HG03039 (cell line): Measurements from ENCODE around the gene MYRF.

Experiments used
- ATAC-seq: cut with Tn5 transposase; IDR thresholded peaks from one replicate; pipeline ENCODE4 v1.9.1; 2021; ENCODE audit warnings: mild to moderate bottlenecking, moderate library complexity; ENCODE audit not compliant: unreplicated experiment

Gene MYRF

GRCh38 chr11:61752117-61752924 is at the start of gene MYRF:
TSS of gene MYRF (plus strand) at chr11:61752636. CDS start at chr11:61752745, 109 bp downstream.
- ATAC-seq = no peak

- no peak for ATAC-seq
These were observed 49.6 kb upstream of the MYRF start for GRCh38 chr11:61702701-61703312.

- no peak for ATAC-seq
These were observed 47.6 kb upstream of the MYRF start for GRCh38 chr11:61704838-61705237.

- no peak for ATAC-seq
These were observed 45.7 kb upstream of the MYRF start for GRCh38 chr11:61706452-61707400.

GRCh38 chr11:61707574-61707973 is 44.9 kb upstream of the MYRF start:
- no peak for ATAC-seq

GRCh38 chr11:61709110-61709509 is 43.3 kb upstream of the MYRF start:
- no peak for ATAC-seq

GRCh38 chr11:61709572-61709971 is 42.9 kb upstream of the MYRF start:
- ATAC-seq = no peak

GRCh38 chr11:61710019-61710418 is 42.4 kb upstream of the MYRF start:
- ATAC-seq = no peak

- no peak for ATAC-seq
These were observed 41.4 kb upstream of the MYRF start for GRCh38 chr11:61711037-61711436.

GRCh38 chr11:61711498-61711897 is 40.9 kb upstream of the MYRF start:
- ATAC-seq = no peak

GRCh38 chr11:61712314-61712713 is 40.1 kb upstream of the MYRF start:
- no peak for ATAC-seq

- ATAC-seq = no peak
These were observed 39.6 kb upstream of the MYRF start for GRCh38 chr11:61712846-61713245.

- no peak for ATAC-seq
These were observed 39.0 kb upstream of the MYRF start for GRCh38 chr11:61713464-61713863.

GRCh38 chr11:61713906-61714305 is 38.5 kb upstream of the MYRF start:
- no peak for ATAC-seq

GRCh38 chr11:61714316-61714715 is 38.1 kb upstream of the MYRF start:
- ATAC-seq = no peak

- no peak for ATAC-seq
These were observed 37.5 kb upstream of the MYRF start for GRCh38 chr11:61714916-61715315.

GRCh38 chr11:61715867-61716266 is 36.6 kb upstream of the MYRF start:
- ATAC-seq = no peak

GRCh38 chr11:61716478-61717285 is 35.8 kb upstream of the MYRF start:
- no peak for ATAC-seq

- no peak for ATAC-seq
These were observed 35.0 kb upstream of the MYRF start for GRCh38 chr11:61717286-61718033.

GRCh38 chr11:61718046-61718531 is 34.3 kb upstream of the MYRF start:
- no peak for ATAC-seq
